Measurements from ENCODE around the gene TPST1. TPM values are rescaled to one million over a fixed set of nuclear protein-coding genes. Genes with fewer than 3 reads are reported as not detected.

TPST1 gene
- total and polyA plus RNA-seq, 2 of the 8 experiments (the other 6 are each of a cell fraction or from before 2014, with no cell fraction given): 8.2 to 18.4 TPM

DNA sequence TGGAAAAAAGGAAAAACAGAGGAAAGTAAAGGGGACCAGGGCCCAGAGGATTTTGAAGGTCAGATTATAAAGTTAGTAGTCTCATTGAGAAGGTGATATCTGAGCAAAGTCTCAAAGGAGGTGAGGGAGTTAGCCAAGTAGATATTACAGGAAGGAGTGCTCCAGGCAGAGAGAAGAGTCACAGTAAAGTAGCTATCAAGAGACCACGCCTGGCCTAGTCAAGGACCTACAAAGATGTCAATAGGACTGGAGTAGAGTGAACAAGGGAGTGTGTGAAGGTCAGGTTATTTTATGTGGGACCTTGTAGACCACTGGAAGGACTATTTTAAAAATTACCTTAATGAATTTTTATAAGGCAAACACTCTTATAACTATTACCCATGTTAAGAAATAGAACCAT, 64.8 kb downstream of the TPST1 start (continued):
- no peak for TF ChIP-seq PHF8 (conservative IDR thresholded peaks at IDR 0.05; ENCODE audit: low read depth, low read length)

Measured in H1 (cell line).